Colonic mucosa (tissue), 4 donors: ENCODE measurements around the gene COL6A2. TPM values are rescaled to one million over a fixed set of nuclear protein-coding genes. Genes with fewer than 3 reads are reported as not detected.

ENCODE experiments used
- DNase-seq: peaks from one replicate; pipeline ENCODE4 v3.0.0-alpha.2; 2020
- H3K27ac ChIP-seq: fragments of 200-600 bp; one replicate; pipeline ENCODE4 v1.8.0; 2021
- H3K27me3 ChIP-seq: fragments of 200-600 bp; one replicate; pipeline ENCODE4 v1.8.0; 2021
- H3K36me3 ChIP-seq: fragments of 200-600 bp; one replicate; pipeline ENCODE4 v1.8.0; 2021
- H3K4me1 ChIP-seq: fragments of 200-600 bp; one replicate; pipeline ENCODE4 v1.8.0; 2021; ENCODE audit warnings: mild to moderate bottlenecking
- H3K4me3 ChIP-seq: fragments of 200-600 bp; one replicate; pipeline ENCODE4 v1.8.0; 2021
- H3K9ac ChIP-seq, 2 donors: one replicate each; pipeline ENCODE4 v1.7.0; 2013; ENCODE audit warnings: control low read depth in 2 of 2, low read depth in 2 of 2, low read length in 2 of 2
- H3K9me3 ChIP-seq: fragments of 200-600 bp; one replicate; pipeline ENCODE4 v1.8.0; 2021
- CTCF ChIP-seq: fragments of 200-600 bp; IDR thresholded peaks from one replicate; pipeline ENCODE4 v1.8.0; 2022; ENCODE audit warnings: antibody characterized with exemption, mild to moderate bottlenecking
- intact Hi-C: fragments of 100-400 bp; cut with DNase I; formaldehyde crosslinking; loops from one replicate; pipeline ENCODE4 v1.14.1; 2022
- total RNA-seq, 2 donors: library from RNA; stranded (reverse); fragmentation: NEBNext Ultra II Directional in 1 of 2; extraction: Animal tissue kit (Norgen Biotek cat#: 25700) in 1 of 2; gene quantifications; one replicate each; pipeline ENCODE4 v1.2.1, GENCODE V29; 2021
- donor health status: healthy.
- donor health status: DM: no; HTN: no; CAD: no.
- donor health status: DM: no; HTN: no; CAD: no.

The COL6A2 gene
- total RNA-seq, 2 donors from 2014 or later = 55.7 to 190 TPM

- no peak overlapping the region for H3K4me3 ChIP-seq
- H3K4me1 ChIP-seq = no peaks in the 10 kb centered on the region
- peak overlapping the region in 1 of 2 donors; percentile 24 for H3K9ac ChIP-seq
- H3K27ac ChIP-seq = no peak overlapping the region
- no peaks in the 10 kb centered on the region for H3K9me3 ChIP-seq
- H3K36me3 ChIP-seq = no peaks in the 10 kb centered on the region
- H3K27me3 ChIP-seq = no peaks in the 10 kb centered on the region
- intact Hi-C loops = no loop called here
- TF ChIP-seq CTCF = no peak
- no peak for DNase-seq
These were observed 18.4 kb upstream of the COL6A2 start for GRCh38 chr21:46079352-46080170.

- TF ChIP-seq CTCF = no peak
- Histone ChIP-seq H3K27me3 (no peaks in the 10 kb centered on the region), H3K9me3 (no peaks in the 10 kb centered on the region), H3K9ac (no peak overlapping the region), H3K4me1 (no peaks in the 10 kb centered on the region), H3K4me3 (no peak overlapping the region), H3K27ac (no peak overlapping the region), H3K36me3 (no peaks in the 10 kb centered on the region)
- DNase-seq = no peak
- intact Hi-C loops = no loop called here
These were observed 17.5 kb upstream of the COL6A2 start for GRCh38 chr21:46080171-46081021.

DNA sequence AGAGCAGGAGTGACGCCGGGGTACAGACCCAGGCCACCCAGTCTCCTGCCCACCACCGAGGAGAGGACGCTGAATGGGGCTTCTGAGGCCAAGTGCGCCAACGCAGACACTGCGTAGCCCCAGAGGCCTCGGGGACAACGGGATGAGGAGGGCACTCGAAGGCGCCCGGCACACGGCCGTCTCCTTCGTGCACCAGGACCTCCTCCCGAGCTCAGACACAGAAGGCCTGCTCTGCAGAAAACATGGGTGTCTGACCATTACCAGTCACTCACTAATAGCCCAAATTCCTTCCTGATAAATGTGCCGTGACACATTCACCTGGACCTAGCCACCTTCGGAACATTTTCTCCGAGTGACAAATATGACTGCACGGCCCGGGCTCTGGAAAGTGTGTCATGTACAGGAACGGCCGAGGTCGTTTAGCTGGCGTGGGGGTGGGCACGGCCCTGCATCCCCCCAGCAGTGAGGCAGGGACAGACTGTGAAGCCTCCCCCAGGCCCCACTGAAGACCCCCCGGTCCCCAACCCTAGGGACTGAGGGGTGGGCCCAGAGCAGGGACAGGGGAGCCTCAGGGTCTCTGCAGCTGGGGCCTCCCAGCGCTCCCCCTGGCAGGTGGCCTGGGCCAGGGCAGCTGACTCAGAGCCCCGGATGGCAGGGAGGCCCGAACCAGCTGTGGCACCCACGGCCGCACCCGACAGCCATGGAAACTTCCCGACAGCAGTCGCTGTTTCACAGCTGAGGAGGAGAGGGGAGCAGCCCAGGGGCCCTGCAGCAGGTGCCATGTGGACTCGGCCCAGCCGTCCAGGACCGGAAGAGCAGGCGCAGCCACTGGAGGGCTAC is 16.7 kb upstream of the COL6A2 start:
- no peak overlapping the region for H3K9ac ChIP-seq
- H3K4me1 ChIP-seq = no peaks in the 10 kb centered on the region
- intact Hi-C loops = no loop called here
- no peak for TF ChIP-seq CTCF
- DNase-seq = no peak
- H3K27ac ChIP-seq = no peak overlapping the region
- no peaks in the 10 kb centered on the region for H3K27me3 ChIP-seq
- no peak overlapping the region for H3K4me3 ChIP-seq
- no peaks in the 10 kb centered on the region for H3K9me3 ChIP-seq
- no peaks in the 10 kb centered on the region for H3K36me3 ChIP-seq

DNA sequence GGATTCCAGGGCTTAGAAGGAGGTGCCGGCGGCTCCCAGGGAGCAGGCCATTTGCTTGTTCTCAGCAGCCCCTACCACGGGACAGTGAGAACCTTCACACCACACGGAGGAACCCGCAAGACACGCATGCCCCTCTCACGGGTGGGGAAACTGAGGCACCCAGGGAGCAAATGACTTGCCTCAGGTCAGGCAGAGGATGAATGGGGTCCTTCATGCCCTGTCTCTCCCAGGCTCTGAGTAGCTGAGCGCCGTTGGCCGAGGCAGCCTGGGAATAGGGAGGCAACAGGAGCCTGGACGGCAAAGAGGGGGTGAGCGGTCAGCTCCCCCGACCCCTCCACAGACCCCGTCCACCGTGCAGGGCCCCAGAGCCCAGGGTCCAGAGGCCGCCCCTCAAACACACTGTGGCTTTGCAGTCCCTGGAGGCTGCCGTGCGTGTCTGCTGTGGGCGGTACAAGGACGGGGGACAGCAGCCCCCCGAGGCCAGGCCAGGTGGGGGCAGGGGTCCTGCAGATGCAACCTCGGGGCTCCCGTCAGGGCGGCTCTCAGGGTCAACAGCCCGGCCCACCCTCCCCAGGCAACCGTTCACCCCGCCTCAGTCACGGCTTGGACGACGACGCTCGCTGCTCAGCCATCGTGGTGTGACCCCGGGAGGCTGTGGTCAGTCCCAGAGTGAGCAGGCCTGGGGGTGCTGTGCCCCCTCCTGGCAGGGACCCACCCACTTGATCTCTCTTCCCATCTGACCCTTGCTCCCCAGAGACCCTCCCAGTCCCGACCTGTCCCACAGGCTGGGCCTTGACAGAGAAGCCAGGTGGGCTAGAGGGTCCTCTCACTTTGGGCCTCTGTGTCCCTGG is 15.8 kb upstream of the COL6A2 start:
- no peaks in the 10 kb centered on the region for H3K36me3 ChIP-seq
- intact Hi-C loops = no loop called here
- H3K27ac ChIP-seq = no peak overlapping the region
- no peaks in the 10 kb centered on the region for H3K4me1 ChIP-seq
- H3K27me3 ChIP-seq = no peaks in the 10 kb centered on the region
- no peak overlapping the region for H3K4me3 ChIP-seq
- TF ChIP-seq CTCF = no peak
- no peak for DNase-seq
- H3K9me3 ChIP-seq = no peaks in the 10 kb centered on the region
- no peak overlapping the region for H3K9ac ChIP-seq

- H3K27me3 ChIP-seq = no peaks in the 10 kb centered on the region
- no peak for TF ChIP-seq CTCF
- H3K9me3 ChIP-seq = no peaks in the 10 kb centered on the region
- H3K36me3 ChIP-seq = no peaks in the 10 kb centered on the region
- intact Hi-C loops = no loop called here
- H3K4me3 ChIP-seq = no peak overlapping the region
- no peaks in the 10 kb centered on the region for H3K4me1 ChIP-seq
- no peak overlapping the region for H3K9ac ChIP-seq
- H3K27ac ChIP-seq = no peak overlapping the region
- no peak for DNase-seq
These were observed 15.3 kb upstream of the COL6A2 start for GRCh38 chr21:46082713-46082962.
